K562 (cell line): Measurements from ENCODE around the gene MTOR. TPM values are rescaled to one million over a fixed set of nuclear protein-coding genes. Genes with fewer than 3 reads are reported as not detected.

Experiments
- ATAC-seq: fragments of 200-7000 bp; cut with Tn5 transposase; 3 replicates; pipeline ENCODE4 v1.9.1; 2020; ENCODE audit warnings: moderate library complexity
- BruUV-seq: library from RNA; stranded (reverse); fragments of 400-500 nt; replicated peaks from 2 replicates; lab custom pipeline; 2021; lab: Mats Ljungman, UMichigan
- CTCF ChIA-PET: fragments of 300-600 bp; formaldehyde crosslinking; extraction: SDS; loops from one replicate; lab custom pipeline; 2021; ENCODE audit warnings: low intra/inter-chr PET ratio; lab: Yijun Ruan, JAX
- POLR2A ChIA-PET: fragments of 300-600, 350-650 bp; sonication (Branson Sonifier 250); formaldehyde crosslinking; extraction: SDS; loops from one replicate; lab custom pipeline; 2021; ENCODE audit warnings: antibody characterized with exemption, inconsistent platforms; lab: Yijun Ruan, JAX
- DNase-seq, 4 experiments: peaks; one replicate each; pipeline versions ENCODE4 v3.0.0 to v3.0.0-alpha.2; 2011 to 2018; ENCODE audit warnings: low spot score in 3 of 4, mixed read lengths in 3 of 4; ENCODE audit errors: extremely low read depth in 1 of 4
- FAIRE-seq: peaks from 2 replicates; lab custom pipeline; 2011; peaks lifted over from hg19 to GRCh38; lab: Jason Lieb, UNC
- H2AFZ ChIP-seq: 2 replicates; pipeline ENCODE4 v1.6.0; 2011; ENCODE audit warnings: low read depth, low read length, control low read depth, inconsistent platforms
- H3K27ac ChIP-seq: fragments of 200-600 bp; 3 replicates; pipeline ENCODE4 v1.8.0; 2011; ENCODE audit warnings: low read depth, mild to moderate bottlenecking, control low read depth, inconsistent platforms, low read length, moderate library complexity, mixed read lengths; ENCODE audit errors: extremely low read depth
- H3K27me3 ChIP-seq, 2 experiments: fragments of 300-600 bp in 1 of 2; 2 replicates in 1 of 2; 3 replicates in 1 of 2; pipeline versions ENCODE4 v1.6.0 to v1.8.0; 2011; ENCODE audit warnings: inconsistent platforms in 2 of 2, low read length in 2 of 2, mild to moderate bottlenecking in 1 of 2, mixed read lengths in 1 of 2, moderate library complexity in 1 of 2; ENCODE audit not compliant: control insufficient read depth in 2 of 2, insufficient read depth in 2 of 2
- H3K36me3 ChIP-seq: fragments of 300-600 bp; 3 replicates; pipeline ENCODE4 v1.8.0; 2011; ENCODE audit warnings: mild to moderate bottlenecking, low read length, inconsistent platforms; ENCODE audit not compliant: control insufficient read depth, insufficient read depth
- H3K4me1 ChIP-seq, 2 experiments: fragments of 200-600 bp in 1 of 2; replicated peaks in 1 of 2; 2 replicates in 1 of 2; 3 replicates in 1 of 2; pipeline versions ENCODE4 v1.5.1 to v1.8.0; 2011; ENCODE audit warnings: inconsistent platforms in 2 of 2, low read length in 2 of 2, mild to moderate bottlenecking in 1 of 2, mixed read lengths in 1 of 2, moderate library complexity in 1 of 2; ENCODE audit not compliant: control insufficient read depth in 2 of 2, insufficient read depth in 2 of 2
- H3K4me2 ChIP-seq: 2 replicates; pipeline ENCODE4 v1.6.1; 2011; ENCODE audit warnings: low read length, control low read depth, inconsistent platforms, mixed read lengths; ENCODE audit not compliant: insufficient read depth
- H3K4me3 ChIP-seq: fragments of 200-600 bp; sonication (generic), shearing (Covaris generic); 2 replicates; pipeline ENCODE4 v1.5.1; 2016; ENCODE audit warnings: control low read depth, inconsistent platforms
- H3K79me2 ChIP-seq: fragments of 200-600 bp; 3 replicates; pipeline ENCODE4 v1.8.0; 2011; ENCODE audit warnings: low read length, inconsistent platforms; ENCODE audit not compliant: control insufficient read depth, insufficient read depth
- H3K9ac ChIP-seq, 2 experiments: 2 replicates each; pipeline versions ENCODE4 v1.6.0 to v1.6.1; 2011; ENCODE audit warnings: low read depth in 2 of 2, low read length in 2 of 2, control low read depth in 1 of 2, inconsistent platforms in 1 of 2, mild to moderate bottlenecking in 1 of 2, mixed read lengths in 1 of 2; ENCODE audit not compliant: insufficient read depth in 1 of 2
- H3K9me1 ChIP-seq: one replicate; pipeline ENCODE4 v1.6.0; 2011; ENCODE audit warnings: inconsistent platforms, mild to moderate bottlenecking, low read length, moderate library complexity; ENCODE audit not compliant: control insufficient read depth, insufficient read depth
- H3K9me3 ChIP-seq: replicated peaks from 2 replicates; pipeline ENCODE4 v1.5.1; 2011; ENCODE audit warnings: low read depth, low read length, inconsistent platforms; ENCODE audit not compliant: control insufficient read depth, insufficient read depth
- H4K20me1 ChIP-seq: replicated peaks from 2 replicates; pipeline ENCODE4 v1.6.1; 2011; ENCODE audit warnings: low read length, inconsistent platforms, mixed read lengths; ENCODE audit not compliant: control insufficient read depth, insufficient read depth
- AFF4 ChIP-seq: sonication (generic); formaldehyde crosslinking; IDR thresholded peaks from 2 replicates; pipeline ENCODE4 v1.8.0; 2023; ENCODE audit warnings: mild to moderate bottlenecking, missing genetic modification reagents
- ATF4 ChIP-seq: fragments of 450-650 bp; formaldehyde crosslinking; IDR thresholded peaks from 2 replicates; pipeline ENCODE4 v1.4.0; 2022; ENCODE audit warnings: mild to moderate bottlenecking, moderate library complexity
- C11orf30 ChIP-seq: fragments of 450-650 bp; IDR thresholded peaks from 2 replicates; pipeline ENCODE4 v1.6.1; 2016; ENCODE audit warnings: low read depth, mild to moderate bottlenecking
- MAFG ChIP-seq: fragments of 450-650 bp; conservative IDR thresholded peaks from 2 replicates; pipeline ENCODE4 v1.6.1; 2016; ENCODE audit warnings: missing genetic modification characterization, missing compliant biosample characterization
- MBD2 ChIP-seq: sonication (generic); IDR thresholded peaks from 2 replicates; pipeline ENCODE4 v1.6.1; 2016; ENCODE audit warnings: low read depth, borderline replicate concordance
- MEF2D ChIP-seq: conservative IDR thresholded peaks from 2 replicates; pipeline ENCODE4 v1.6.1; 2016; ENCODE audit warnings: low read depth, missing genetic modification characterization, missing compliant biosample characterization
- NCOR1 ChIP-seq: fragments of 450-650 bp; IDR thresholded peaks from 2 replicates; pipeline ENCODE4 v1.6.1; 2016; ENCODE audit warnings: mild to moderate bottlenecking, moderate library complexity
- ZNF316 ChIP-seq: fragments of 450-650 bp; IDR thresholded peaks from 2 replicates; pipeline ENCODE4 v1.6.1; 2016
- WGBS: fragments of 100-300 bp; shearing (Covaris generic); methylation state at CpG from one replicate; pipeline ENCODE4 v1.1.6; 2016; ENCODE audit warnings: low coverage, mixed read lengths; ENCODE audit not compliant: insufficient coverage; ENCODE audit errors: missing lambda C conversion rate; 5-methylcytosine and 5-hydroxymethylcytosine counted together
- in situ Hi-C: fragments of 300-500 bp; cut with MboI; formaldehyde crosslinking; loops from 4 replicates; pipeline ENCODE4 v1.15.0; 2018; ENCODE audit warnings: inconsistent platforms, mixed read lengths
- intact Hi-C: fragments of 100-400 bp; cut with micrococcal nuclease; formaldehyde crosslinking; loops from 2 replicates; pipeline ENCODE4 v1.14.2; 2022
- polyA plus RNA-seq, 8 experiments: library from polyadenylated mRNA; depleted of rRNA in 4 of 8; stranded (reverse) in 5 of 8; unstranded in 3 of 8; fragments of >200 nt; fragmentation: Nextera tagmentation in 2 of 8; fragmentation: Illumina TruSeq in 1 of 8; extraction: Ambion mirVana in 2 of 8; extraction: Trizol in 1 of 8; gene quantifications; 2 replicates each; pipeline versions ENCODE4 v1.2.1 to v1.2.3, GENCODE V29; 2011 to 2014; ENCODE audit warnings: inconsistent platforms in 1 of 8, missing spikeins in 1 of 8
- total RNA-seq, 7 experiments: library from RNA; depleted of rRNA in 6 of 7; stranded (reverse); fragments of >200 nt in 6 of 7; fragmentation: Illumina TruSeq in 2 of 7; extraction: Trizol in 2 of 7; gene quantifications; 2 replicates each; pipeline versions ENCODE4 v1.2.1 to v1.2.3, GENCODE V29; 2011 to 2021; ENCODE audit warnings: low replicate concordance in 1 of 7
- TF ChIP-seq, protein P1 (sequence below): sonication (generic); formaldehyde crosslinking; IDR thresholded peaks from 2 replicates; pipeline ENCODE4 v1.9.0; 2022; ENCODE audit warnings: mild to moderate bottlenecking, missing genetic modification reagents

The MTOR gene
- total and polyA plus RNA-seq, 9 of the 15 experiments (the other 6 are each of a cell fraction or from before 2014, with no cell fraction given), result 11.4 to 71.4 (median 52.2) TPM

GRCh38 chr1:11283151-11283550, 20.8 kb upstream of the MTOR start (continued):
- no peak for TF ChIP-seq AFF4 (CRISPR knock-in tag)
- TF ChIP-seq, protein P1, sequence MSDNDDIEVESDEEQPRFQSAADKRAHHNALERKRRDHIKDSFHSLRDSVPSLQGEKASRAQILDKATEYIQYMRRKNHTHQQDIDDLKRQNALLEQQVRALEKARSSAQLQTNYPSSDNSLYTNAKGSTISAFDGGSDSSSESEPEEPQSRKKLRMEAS (CRISPR knock-in tag), result no peak
- TF ChIP-seq MBD2, result no peak

- H3K9ac ChIP-seq, result no peak overlapping the region
- peaks cover 89% of the 10 kb centered on the region for H3K36me3 ChIP-seq
- H3K4me3 ChIP-seq, result no peak overlapping the region
- intact Hi-C loops, result no loop called here
- ATAC-seq (no peak), DNase-seq (no peak), FAIRE-seq (no peak)
- WGBS, result 93% methylated on average over 8 of the region's 8 CpGs
- H3K27ac ChIP-seq, result no peak overlapping the region
- no peak overlapping the region for H2AFZ ChIP-seq
- no peaks in the 10 kb centered on the region for H3K27me3 ChIP-seq
- no peak overlapping the region for H3K4me2 ChIP-seq
- ChIA-PET POLR2A (interaction anchor here (0.8 to 1.9 kb wide), 2 partner anchors 8 to 19 kb away, joined by 5 to 10 read pairs; partner anchors contain the start of gene MTOR), CTCF (interaction anchor here (0.6 kb wide), 1 partner anchor 37 kb away, joined by 3 read pairs; no protein-coding TSS in a partner anchor)
- H3K9me3 ChIP-seq, result no peaks in the 10 kb centered on the region
- H4K20me1 ChIP-seq, result peaks cover 13% of the 10 kb centered on the region; the same call in 1 of the 2 replicates
- H3K9me1 ChIP-seq, result no peaks in the 10 kb centered on the region
- no peak for TF ChIP-seq NCOR1
- no peak for TF ChIP-seq ATF4 (CRISPR knock-in tag)
- peak; percentile 64 for TF ChIP-seq MAFG (tag)
- TF ChIP-seq MEF2D, result no peak
- TF ChIP-seq ZNF316, result peak; percentile 85
- TF ChIP-seq C11orf30, result peak; percentile 75
- H3K4me1 ChIP-seq, result peaks cover 9 to 13% of the 10 kb centered on the region in 2 experiments; a peak in 3 of 5 replicates
- in situ Hi-C loops, result no loop called here
- BruUV-seq, result no TSS peak
- H3K79me2 ChIP-seq, result peaks cover 48% of the 10 kb centered on the region
Measured at GRCh38 chr1:11281518-11282331, 19.4 kb upstream of the MTOR start.
